Measurements from ENCODE around the gene MAML2. TPM values are rescaled to one million over a fixed set of nuclear protein-coding genes. Genes with fewer than 3 reads are reported as not detected.

The MAML2 gene
- total RNA-seq, 1 experiment from 2014 or later, result 22.7 TPM

DNA sequence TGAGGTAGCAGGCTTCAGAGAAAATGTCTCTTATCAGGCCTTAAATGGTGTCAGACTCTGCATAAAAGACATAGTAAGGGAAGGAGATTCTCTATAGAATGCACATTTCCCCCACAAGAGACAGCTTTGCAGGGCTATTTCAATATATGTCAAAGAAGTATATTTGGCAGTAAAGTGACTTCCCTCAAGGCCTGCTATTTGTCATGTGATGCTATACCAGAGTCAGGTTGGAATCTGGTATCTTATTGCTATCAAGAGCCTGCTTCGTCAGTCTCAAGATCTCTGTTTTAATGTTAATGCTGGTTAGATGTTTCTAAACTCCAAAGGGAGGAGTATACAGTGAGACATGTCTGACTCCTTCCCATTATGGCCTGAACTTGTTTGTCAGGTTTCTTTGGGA is 378.7 kb downstream of the MAML2 start:
- no TSS peak for BruUV-seq (replicated peaks)

DNA sequence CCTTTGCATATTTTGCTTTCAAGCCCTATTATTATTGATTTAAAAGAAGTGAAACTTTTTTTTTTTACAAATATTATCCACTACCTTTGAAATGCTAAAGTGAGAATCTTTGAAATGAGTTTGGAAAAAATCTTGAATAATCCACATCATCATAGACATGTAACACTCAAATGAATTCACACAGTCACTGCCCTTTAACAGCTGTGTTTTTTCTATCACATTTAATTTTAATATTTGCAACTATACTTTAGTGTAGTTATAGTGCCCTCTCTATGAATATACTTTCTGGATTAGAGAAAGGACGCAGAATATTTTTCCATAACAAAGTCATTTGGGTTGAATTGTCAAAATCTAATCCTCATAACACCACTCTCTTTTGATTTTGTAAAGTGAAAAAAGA is 381.2 kb downstream of the MAML2 start:
- TF ChIP-seq, protein P1, sequence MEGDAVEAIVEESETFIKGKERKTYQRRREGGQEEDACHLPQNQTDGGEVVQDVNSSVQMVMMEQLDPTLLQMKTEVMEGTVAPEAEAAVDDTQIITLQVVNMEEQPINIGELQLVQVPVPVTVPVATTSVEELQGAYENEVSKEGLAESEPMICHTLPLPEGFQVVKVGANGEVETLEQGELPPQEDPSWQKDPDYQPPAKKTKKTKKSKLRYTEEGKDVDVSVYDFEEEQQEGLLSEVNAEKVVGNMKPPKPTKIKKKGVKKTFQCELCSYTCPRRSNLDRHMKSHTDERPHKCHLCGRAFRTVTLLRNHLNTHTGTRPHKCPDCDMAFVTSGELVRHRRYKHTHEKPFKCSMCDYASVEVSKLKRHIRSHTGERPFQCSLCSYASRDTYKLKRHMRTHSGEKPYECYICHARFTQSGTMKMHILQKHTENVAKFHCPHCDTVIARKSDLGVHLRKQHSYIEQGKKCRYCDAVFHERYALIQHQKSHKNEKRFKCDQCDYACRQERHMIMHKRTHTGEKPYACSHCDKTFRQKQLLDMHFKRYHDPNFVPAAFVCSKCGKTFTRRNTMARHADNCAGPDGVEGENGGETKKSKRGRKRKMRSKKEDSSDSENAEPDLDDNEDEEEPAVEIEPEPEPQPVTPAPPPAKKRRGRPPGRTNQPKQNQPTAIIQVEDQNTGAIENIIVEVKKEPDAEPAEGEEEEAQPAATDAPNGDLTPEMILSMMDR (IDR thresholded peaks at IDR 0.05; ENCODE audit: unreplicated experiment), result no peak
- Mint-ChIP-seq H3K36me3 (ENCODE audit: insufficient read depth, unreplicated experiment) (no peaks in the 10 kb centered on the region), H3K4me3 (ENCODE audit: low read depth, unreplicated experiment) (no peak overlapping the region), H3K9me3 (ENCODE audit: low read depth, unreplicated experiment) (no peaks in the 10 kb centered on the region), H3K27me3 (ENCODE audit: unreplicated experiment) (no peaks in the 10 kb centered on the region), H3K27ac (ENCODE audit: unreplicated experiment) (no peak overlapping the region), H3K4me1 (ENCODE audit: low read depth, unreplicated experiment) (no peaks in the 10 kb centered on the region)
- CTCF ChIA-PET, result no interaction called here
- no TSS peak for BruUV-seq (replicated peaks)
- DNase-seq, result no peak
- intact Hi-C loops (cut with micrococcal nuclease; ENCODE audit: unreplicated experiment), result loop anchor here (10.0 kb wide), 1 partner anchor 117 kb away; no protein-coding TSS in a partner anchor

More for the DNA sequence above, 378.7 kb downstream of the MAML2 start:
- TF ChIP-seq, protein P1 (IDR thresholded peaks at IDR 0.05; ENCODE audit: unreplicated experiment), result no peak
- Mint-ChIP-seq H3K4me1 (ENCODE audit: low read depth, unreplicated experiment) (no peaks in the 10 kb centered on the region), H3K36me3 (ENCODE audit: insufficient read depth, unreplicated experiment) (no peaks in the 10 kb centered on the region), H3K9me3 (ENCODE audit: low read depth, unreplicated experiment) (peaks cover 2% of the 10 kb centered on the region), H3K4me3 (ENCODE audit: low read depth, unreplicated experiment) (no peak overlapping the region), H3K27ac (ENCODE audit: unreplicated experiment) (no peak overlapping the region), H3K27me3 (ENCODE audit: unreplicated experiment) (no peaks in the 10 kb centered on the region)
- CTCF ChIA-PET, result no interaction called here
- no peak for DNase-seq
- intact Hi-C loops (cut with micrococcal nuclease; ENCODE audit: unreplicated experiment), result loop anchor here (10.0 kb wide), 1 partner anchor 119 kb away; no protein-coding TSS in a partner anchor

DNA sequence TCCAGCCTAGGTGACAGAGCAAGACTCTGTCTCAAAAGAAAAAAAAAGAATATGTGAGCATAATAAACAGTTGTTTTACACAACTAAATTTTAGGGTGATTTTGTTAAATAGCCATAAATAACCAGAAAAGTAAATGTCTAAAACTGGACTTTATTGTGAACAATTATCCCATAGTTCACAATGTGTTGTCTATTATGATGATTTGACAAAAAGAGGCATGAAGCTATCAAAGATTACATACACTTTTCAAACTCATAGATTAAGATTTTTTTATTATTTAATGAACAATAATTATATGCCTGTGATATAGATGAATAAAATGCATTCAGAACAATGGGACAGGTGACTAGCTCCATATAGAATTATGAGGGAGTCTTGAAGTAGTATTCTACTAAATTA is 392.1 kb downstream of the MAML2 start:
- TF ChIP-seq, protein P1 (IDR thresholded peaks at IDR 0.05; ENCODE audit: unreplicated experiment), result no peak
- Mint-ChIP-seq H3K4me1 (ENCODE audit: low read depth, unreplicated experiment) (no peaks in the 10 kb centered on the region), H3K4me3 (ENCODE audit: low read depth, unreplicated experiment) (no peak overlapping the region), H3K9me3 (ENCODE audit: low read depth, unreplicated experiment) (peaks cover 9% of the 10 kb centered on the region), H3K36me3 (ENCODE audit: insufficient read depth, unreplicated experiment) (no peaks in the 10 kb centered on the region), H3K27me3 (ENCODE audit: unreplicated experiment) (no peaks in the 10 kb centered on the region), H3K27ac (ENCODE audit: unreplicated experiment) (no peak overlapping the region)
- DNase-seq, result no peak
- CTCF ChIA-PET, result no interaction called here
- intact Hi-C loops (cut with micrococcal nuclease; ENCODE audit: unreplicated experiment), result no loop called here
- BruUV-seq (replicated peaks), result no TSS peak

DNA sequence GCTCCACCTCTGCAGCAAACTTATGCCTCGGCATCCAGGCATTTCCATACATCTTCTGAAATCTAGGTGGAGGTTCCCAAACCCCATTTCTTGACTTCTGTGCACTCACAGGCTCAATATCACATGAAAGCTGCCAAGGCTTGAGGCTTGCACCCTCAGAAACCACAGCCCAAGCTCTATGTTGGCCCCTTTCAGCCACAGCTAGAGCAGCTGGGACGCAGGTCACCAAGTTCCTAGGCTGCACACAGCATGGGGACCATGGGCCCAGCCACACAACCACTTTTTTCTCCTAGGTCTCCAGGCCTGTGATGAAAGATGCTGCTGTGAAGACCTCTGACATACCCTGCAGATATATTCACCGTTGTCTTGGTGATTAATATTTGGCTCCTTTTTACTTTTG is 394.4 kb downstream of the MAML2 start:
- H3K9me3 Mint-ChIP-seq (ENCODE audit: low read depth, unreplicated experiment), result peaks cover 9% of the 10 kb centered on the region
- intact Hi-C loops (cut with micrococcal nuclease; ENCODE audit: unreplicated experiment), result no loop called here
- CTCF ChIA-PET, result no interaction called here
- H3K27ac Mint-ChIP-seq (ENCODE audit: unreplicated experiment), result no peak overlapping the region
- H3K36me3 Mint-ChIP-seq (ENCODE audit: insufficient read depth, unreplicated experiment), result no peaks in the 10 kb centered on the region
- H3K4me3 Mint-ChIP-seq (ENCODE audit: low read depth, unreplicated experiment), result no peak overlapping the region
- no TSS peak for BruUV-seq (replicated peaks)
- H3K4me1 Mint-ChIP-seq (ENCODE audit: low read depth, unreplicated experiment), result no peaks in the 10 kb centered on the region
- TF ChIP-seq, protein P1 (IDR thresholded peaks at IDR 0.05; ENCODE audit: unreplicated experiment), result no peak
- no peaks in the 10 kb centered on the region for H3K27me3 Mint-ChIP-seq (ENCODE audit: unreplicated experiment)
- no peak for DNase-seq

Data from Calu3 (cell line).